OCI-LY3 (cell line): ENCODE data around the gene RTN4R.

ENCODE experiments used
- EZH2phosphoT487 ChIP-seq: fragments of 200-600 bp; shearing (Covaris generic); IDR thresholded peaks from 2 replicates; pipeline ENCODE4 v1.6.1; 2018; ENCODE audit warnings: antibody characterized with exemption, mixed run types, low read depth
- TF ChIP-seq, protein P1 (sequence below): fragments of 200-600, 300-600 bp; sonication (generic); IDR thresholded peaks from 2 replicates; pipeline ENCODE4 v1.5.1; 2014; ENCODE audit warnings: antibody characterized with exemption, low read length, low read depth

GRCh38 chr22:20191803-20192202 is 76.3 kb downstream of the RTN4R start:
- TF ChIP-seq, protein P1, sequence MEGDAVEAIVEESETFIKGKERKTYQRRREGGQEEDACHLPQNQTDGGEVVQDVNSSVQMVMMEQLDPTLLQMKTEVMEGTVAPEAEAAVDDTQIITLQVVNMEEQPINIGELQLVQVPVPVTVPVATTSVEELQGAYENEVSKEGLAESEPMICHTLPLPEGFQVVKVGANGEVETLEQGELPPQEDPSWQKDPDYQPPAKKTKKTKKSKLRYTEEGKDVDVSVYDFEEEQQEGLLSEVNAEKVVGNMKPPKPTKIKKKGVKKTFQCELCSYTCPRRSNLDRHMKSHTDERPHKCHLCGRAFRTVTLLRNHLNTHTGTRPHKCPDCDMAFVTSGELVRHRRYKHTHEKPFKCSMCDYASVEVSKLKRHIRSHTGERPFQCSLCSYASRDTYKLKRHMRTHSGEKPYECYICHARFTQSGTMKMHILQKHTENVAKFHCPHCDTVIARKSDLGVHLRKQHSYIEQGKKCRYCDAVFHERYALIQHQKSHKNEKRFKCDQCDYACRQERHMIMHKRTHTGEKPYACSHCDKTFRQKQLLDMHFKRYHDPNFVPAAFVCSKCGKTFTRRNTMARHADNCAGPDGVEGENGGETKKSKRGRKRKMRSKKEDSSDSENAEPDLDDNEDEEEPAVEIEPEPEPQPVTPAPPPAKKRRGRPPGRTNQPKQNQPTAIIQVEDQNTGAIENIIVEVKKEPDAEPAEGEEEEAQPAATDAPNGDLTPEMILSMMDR, result no peak
- TF ChIP-seq EZH2phosphoT487, result no peak
